ENCODE data around the gene BICRA. TPM values are rescaled to one million over a fixed set of nuclear protein-coding genes. Genes with fewer than 3 reads are reported as not detected.

BICRA gene
- total RNA-seq, 1 experiment from 2014 or later = 29.3 TPM

- Histone ChIP-seq H3K27me3 (ENCODE audit: insufficient read depth, low read length) (no peaks in the 10 kb centered on the region), H3T11ph (ENCODE audit: low read length) (no peak overlapping the region), H2BK12ac (ENCODE audit: insufficient read length, low read depth, low read length) (no peak overlapping the region), H2BK15ac (ENCODE audit: low read depth, low read length) (no peak overlapping the region), H2AK5ac (ENCODE audit: insufficient read length, low read length) (no peak overlapping the region), H3K56ac (ENCODE audit: insufficient read length, low read depth, low read length) (no peak overlapping the region), H3K4me1 (ENCODE audit: insufficient read depth, low read length) (peaks cover 4% of the 10 kb centered on the region; the same call in 1 of the 2 replicates), H4K91ac (ENCODE audit: insufficient read length, low read depth, low read length) (no peak overlapping the region), H2BK20ac (ENCODE audit: low read depth, low read length, poor library complexity, severe bottlenecking) (no peak overlapping the region), H3K79me1 (ENCODE audit: insufficient read depth, low read depth, low read length, poor library complexity, severe bottlenecking) (peaks cover 10% of the 10 kb centered on the region), H3K27ac (ENCODE audit: insufficient read length, low read depth, low read length) (no peak overlapping the region), H4K8ac (replicated peaks; ENCODE audit: insufficient read length, low read depth, low read length) (no peak overlapping the region), H2AFZ (ENCODE audit: low read length) (no peak overlapping the region), H3K18ac (ENCODE audit: insufficient read length, low read depth, low read length) (no peak overlapping the region), H3K23ac (ENCODE audit: insufficient read length, low read depth, low read length) (no peak overlapping the region), H4K5ac (ENCODE audit: insufficient read length, low read depth, low read length) (no peak overlapping the region), H3K4ac (ENCODE audit: low read depth, low read length) (no peak overlapping the region), H2BK5ac (ENCODE audit: insufficient read length, low read length) (no peak overlapping the region), H3K79me2 (ENCODE audit: insufficient read depth, low read length) (peaks cover 15% of the 10 kb centered on the region; the same call in 1 of the 2 replicates), H3K4me2 (ENCODE audit: insufficient read depth, insufficient read length, low read length) (no peak overlapping the region), H3K9me3 (ENCODE audit: control insufficient read depth, low read depth, low read length) (no peaks in the 10 kb centered on the region), H3K23me2 (ENCODE audit: insufficient read length, low read depth, low read length, poor library complexity, severe bottlenecking) (no peaks in the 10 kb centered on the region), H3K14ac (ENCODE audit: insufficient read depth, low read length) (no peak overlapping the region), H3K9ac (ENCODE audit: extremely low read depth, insufficient read length, low read length) (no peak overlapping the region), H4K20me1 (ENCODE audit: control insufficient read depth, insufficient read depth, insufficient read length) (no peaks in the 10 kb centered on the region), H2BK120ac (ENCODE audit: low read depth, low read length, poor library complexity, severe bottlenecking) (no peak overlapping the region)
- H3K27ac Mint-ChIP-seq = 0 out of 7 replicates have a peak overlapping the region, but pooled peaks of 1 of the 3 experiments have one; percentile 72
- TF ChIP-seq CTCF (conservative IDR thresholded peaks at IDR 0.05) = no peak
- peaks cover 17 to 30% (median 26%) of the 10 kb centered on the region in 3 experiments; a peak in 6 of 7 replicates for H3K36me3 Mint-ChIP-seq (ENCODE audit: insufficient read depth in 1 of 3, low read depth in 3 of 3)
- no CpG with 5 or more reads among the region's 5 CpGs for WGBS (ENCODE audit: extremely low coverage, insufficient read length, low lambda C conversion rate)
- no peak overlapping the region for H3K4me3 Mint-ChIP-seq
- H3K9me3 Mint-ChIP-seq = peaks cover 3 to 4% of the 10 kb centered on the region in 2 experiments; a peak in 4 of 5 replicates
- no peak for DNase-seq
- no peaks in the 10 kb centered on the region for H3K27me3 Mint-ChIP-seq (ENCODE audit: low read depth)
- peaks cover 15 to 19% of the 10 kb centered on the region in 2 experiments for H3K4me1 Mint-ChIP-seq
These were observed 34.3 kb downstream of the BICRA start for GRCh38 chr19:47643281-47643680.

Data from H9 (cell line).